PC-9 (cell line): ENCODE data around the gene RETN.

Source experiments
- CTCF ChIP-seq: fragments of 200-600 bp; sonication (generic); conservative IDR thresholded peaks from 2 replicates; pipeline ENCODE4 v1.6.1; 2017; ENCODE audit warnings: mixed run types, antibody characterized with exemption, mild to moderate bottlenecking, moderate library complexity
- EZH2 ChIP-seq: fragments of 200-600 bp; sonication (generic); IDR thresholded peaks from 2 replicates; pipeline ENCODE4 v1.8.0; 2017; ENCODE audit warnings: antibody characterized with exemption, low read depth

- TF ChIP-seq CTCF = no peak
- TF ChIP-seq EZH2 = no peak
Measured at GRCh38 chr19:7631577-7631976, 37.3 kb upstream of the RETN start.
